ENCODE data around the gene PAN3.

PAN3 gene

GRCh38 chr13:28145049-28145448, 6.7 kb downstream of the PAN3 start:
- no peak for TF ChIP-seq FOXP2 (optimal IDR thresholded peaks at IDR 0.05; ENCODE audit: borderline replicate concordance, extremely low read depth, extremely low read length, insufficient read depth)
- TF ChIP-seq TAF1 (IDR thresholded peaks at IDR 0.05; ENCODE audit: borderline replicate concordance, insufficient read depth, low read length), result no peak
- TF ChIP-seq REST (IDR thresholded peaks at IDR 0.05; ENCODE audit: insufficient read depth in 1 of 2, low read depth in 2 of 2, low read length in 2 of 2), result no peak

- TF ChIP-seq FOXP2 (optimal IDR thresholded peaks at IDR 0.05; ENCODE audit: borderline replicate concordance, extremely low read depth, extremely low read length, insufficient read depth) (no peak), POLR2AphosphoS5 (IDR thresholded peaks at IDR 0.05; ENCODE audit: low read depth, low read length) (no peak), REST (IDR thresholded peaks at IDR 0.05; ENCODE audit: insufficient read depth in 1 of 2, low read depth in 2 of 2, low read length in 2 of 2) (no peak), TAF1 (IDR thresholded peaks at IDR 0.05; ENCODE audit: borderline replicate concordance, insufficient read depth, low read length) (no peak), SIN3A (IDR thresholded peaks at IDR 0.05; ENCODE audit: borderline replicate concordance, insufficient read depth, low read length) (no peak)
Measured at GRCh38 chr13:28147495-28147894, 9.2 kb downstream of the PAN3 start.

GRCh38 chr13:28159057-28159456, 20.7 kb downstream of the PAN3 start:
- TF ChIP-seq FOXP2 (optimal IDR thresholded peaks at IDR 0.05; ENCODE audit: borderline replicate concordance, extremely low read depth, extremely low read length, insufficient read depth), result no peak
- TF ChIP-seq SIN3A (IDR thresholded peaks at IDR 0.05; ENCODE audit: borderline replicate concordance, insufficient read depth, low read length), result no peak
- no peak for TF ChIP-seq TAF1 (IDR thresholded peaks at IDR 0.05; ENCODE audit: borderline replicate concordance, insufficient read depth, low read length)
- no peak for TF ChIP-seq REST (IDR thresholded peaks at IDR 0.05; ENCODE audit: insufficient read depth in 1 of 2, low read depth in 2 of 2, low read length in 2 of 2)
- no peak for TF ChIP-seq POLR2AphosphoS5 (IDR thresholded peaks at IDR 0.05; ENCODE audit: low read depth, low read length)

- no peak for TF ChIP-seq POLR2AphosphoS5 (IDR thresholded peaks at IDR 0.05; ENCODE audit: low read depth, low read length)
- no peak for TF ChIP-seq SIN3A (IDR thresholded peaks at IDR 0.05; ENCODE audit: borderline replicate concordance, insufficient read depth, low read length)
- no peak for TF ChIP-seq FOXP2 (optimal IDR thresholded peaks at IDR 0.05; ENCODE audit: borderline replicate concordance, extremely low read depth, extremely low read length, insufficient read depth)
- no peak for TF ChIP-seq REST (IDR thresholded peaks at IDR 0.05; ENCODE audit: insufficient read depth in 1 of 2, low read depth in 2 of 2, low read length in 2 of 2)
- no peak for TF ChIP-seq TAF1 (IDR thresholded peaks at IDR 0.05; ENCODE audit: borderline replicate concordance, insufficient read depth, low read length)
Measured at GRCh38 chr13:28161370-28161769, 23.0 kb downstream of the PAN3 start.

GRCh38 chr13:28163587-28163986, 25.2 kb downstream of the PAN3 start:
- TF ChIP-seq REST (IDR thresholded peaks at IDR 0.05; ENCODE audit: insufficient read depth in 1 of 2, low read depth in 2 of 2, low read length in 2 of 2) (no peak), POLR2AphosphoS5 (IDR thresholded peaks at IDR 0.05; ENCODE audit: low read depth, low read length) (no peak), TAF1 (IDR thresholded peaks at IDR 0.05; ENCODE audit: borderline replicate concordance, insufficient read depth, low read length) (no peak), FOXP2 (optimal IDR thresholded peaks at IDR 0.05; ENCODE audit: borderline replicate concordance, extremely low read depth, extremely low read length, insufficient read depth) (no peak), SIN3A (IDR thresholded peaks at IDR 0.05; ENCODE audit: borderline replicate concordance, insufficient read depth, low read length) (no peak)

All from PFSK-1 (cell line).